ENCODE measurements around the gene CCDC149.

GRCh38 chr4:24863799-24864198 lies 49.0 kb downstream of the CCDC149 start:
- TF ChIP-seq MAX (IDR thresholded peaks at IDR 0.05) (no peak), RAD21 (IDR thresholded peaks at IDR 0.05) (no peak), CTCF (IDR thresholded peaks at IDR 0.05; ENCODE audit: low read depth, low read length, missing input control) (no peak), JUND (IDR thresholded peaks at IDR 0.05) (no peak), ZBTB33 (IDR thresholded peaks at IDR 0.05) (no peak), TAF1 (conservative IDR thresholded peaks at IDR 0.05) (no peak)

All from liver (tissue), 3 donors.